H1 (cell line): ENCODE results near the gene SPEF1. TPM values are rescaled to one million over a fixed set of nuclear protein-coding genes. Genes with fewer than 3 reads are reported as not detected.

ENCODE experiments used
- CTCF ChIA-PET: fragments of 300-600 bp; sonication (Branson Sonifier 250); formaldehyde crosslinking; loops from one replicate; lab custom pipeline; 2021; ENCODE audit not compliant: partially characterized antibody; lab: Charles Lee
- POLR2A ChIA-PET: fragments of 300-600 bp; sonication (Branson Sonifier 250); formaldehyde crosslinking; loops from one replicate; lab custom pipeline; 2021; ENCODE audit warnings: inconsistent platforms; ENCODE audit not compliant: partially characterized antibody; lab: Charles Lee
- DNase-seq, 2 experiments: peaks; one replicate each; pipeline versions ENCODE4 v3.0.0 to v3.0.0-alpha.2; 2010 to 2022; ENCODE audit warnings: low spot score in 2 of 2, low read depth in 1 of 2, mixed read lengths in 1 of 2
- FAIRE-seq: peaks from 2 replicates; lab custom pipeline; 2011; peaks lifted over from hg19 to GRCh38; lab: Jason Lieb, UNC
- H2AFZ ChIP-seq: 2 replicates; pipeline ENCODE4 v1.8.1; 2012; ENCODE audit warnings: low read length, inconsistent platforms
- H2AK5ac ChIP-seq: 2 replicates; pipeline ENCODE4 v1.6.1; 2013; ENCODE audit warnings: low read depth, low read length
- H2BK120ac ChIP-seq: replicated peaks from 2 replicates; pipeline ENCODE3; 2013; ENCODE audit warnings: low read depth, low read length, inconsistent platforms
- H2BK12ac ChIP-seq: 2 replicates; pipeline ENCODE4 v1.6.1; 2013; ENCODE audit warnings: low read depth, low read length
- H2BK15ac ChIP-seq: 2 replicates; pipeline ENCODE4 v1.6.1; 2013; ENCODE audit warnings: low read length
- H2BK20ac ChIP-seq: 2 replicates; pipeline ENCODE4 v1.6.1; 2013; ENCODE audit warnings: low read length
- H2BK5ac ChIP-seq: 2 replicates; pipeline ENCODE4 v1.6.1; 2013; ENCODE audit warnings: low read depth, low read length
- H3K14ac ChIP-seq: 2 replicates; pipeline ENCODE4 v1.6.1; 2013; ENCODE audit warnings: inconsistent platforms; ENCODE audit not compliant: insufficient read length
- H3K18ac ChIP-seq: 2 replicates; pipeline ENCODE4 v1.6.1; 2013; ENCODE audit warnings: low read length; ENCODE audit errors: extremely low read depth
- H3K23ac ChIP-seq: 2 replicates; pipeline ENCODE4 v1.6.1; 2013; ENCODE audit warnings: inconsistent platforms; ENCODE audit not compliant: insufficient read length
- H3K23me2 ChIP-seq: 2 replicates; pipeline ENCODE4 v1.6.1; 2013; ENCODE audit warnings: low read depth, low read length
- H3K27ac ChIP-seq: 2 replicates; pipeline ENCODE4 v1.6.1; 2011; ENCODE audit warnings: low read depth, low read length, inconsistent platforms
- H3K27me3 ChIP-seq, 4 experiments: replicated peaks in 1 of 4; 1 replicate in 1 of 4; 2 replicates in 3 of 4; pipeline versions ENCODE4 v1.6.1 to v1.8.1; 2011 to 2013; ENCODE audit warnings: low read length in 3 of 4, mild to moderate bottlenecking in 3 of 4, inconsistent platforms in 2 of 4, mixed read lengths in 2 of 4, moderate library complexity in 1 of 4; ENCODE audit not compliant: control insufficient read depth in 3 of 4, insufficient read depth in 3 of 4; ENCODE audit errors: extremely low read depth in 1 of 4
- H3K36me3 ChIP-seq, 4 experiments: 2 replicates each; pipeline versions ENCODE4 v1.6.1 to v1.8.1; 2011 to 2013; ENCODE audit warnings: mild to moderate bottlenecking in 4 of 4, low read length in 3 of 4, moderate library complexity in 2 of 4, control low read depth in 1 of 4, inconsistent platforms in 1 of 4; ENCODE audit not compliant: insufficient read depth in 4 of 4, control insufficient read depth in 2 of 4
- H3K4ac ChIP-seq: replicated peaks from 2 replicates; pipeline ENCODE3; 2013; ENCODE audit warnings: low read length, low read depth, mixed read lengths, inconsistent platforms; ENCODE audit not compliant: insufficient read length
- H3K4me1 ChIP-seq, 4 experiments: replicated peaks in 1 of 4; 1 replicate in 1 of 4; 2 replicates in 3 of 4; pipeline versions ENCODE4 v1.6.1 to v1.8.1; 2011 to 2013; ENCODE audit warnings: low read length in 3 of 4, inconsistent platforms in 2 of 4, mixed read lengths in 1 of 4; ENCODE audit not compliant: insufficient read depth in 4 of 4, control insufficient read depth in 3 of 4
- H3K4me2 ChIP-seq, 2 experiments: 2 replicates each; pipeline versions ENCODE4 v1.6.1 to v1.8.1; 2011 to 2013; ENCODE audit warnings: low read depth in 2 of 2, low read length in 2 of 2, control low read depth in 1 of 2, inconsistent platforms in 1 of 2, mild to moderate bottlenecking in 1 of 2; ENCODE audit not compliant: insufficient read depth in 1 of 2
- H3K4me3 ChIP-seq, 4 experiments: fragments of 200-600, 300-600 bp in 1 of 4; sonication (generic), shearing (Covaris generic), sonication (Bioruptor Twin) in 1 of 4; 2 replicates each; pipeline versions ENCODE4 v1.5.1 to v1.8.1; 2011 to 2016; ENCODE audit warnings: low read length in 4 of 4, low read depth in 3 of 4, control low read depth in 2 of 4, inconsistent platforms in 2 of 4, mild to moderate bottlenecking in 2 of 4, mixed read lengths in 1 of 4, moderate library complexity in 1 of 4; ENCODE audit not compliant: insufficient read depth in 2 of 4; ENCODE audit errors: extremely low read depth in 1 of 4
- H3K56ac ChIP-seq: replicated peaks from 2 replicates; pipeline ENCODE3; 2013; ENCODE audit warnings: low read depth, mild to moderate bottlenecking, mixed read lengths, low read length, inconsistent platforms; ENCODE audit not compliant: insufficient read length
- H3K79me1 ChIP-seq: 2 replicates; pipeline ENCODE4 v1.6.1; 2013; ENCODE audit warnings: low read depth, low read length, control low read depth
- H3K79me2 ChIP-seq, 2 experiments: 2 replicates each; pipeline versions ENCODE4 v1.6.1 to v1.8.1; 2012 to 2013; ENCODE audit warnings: low read length in 2 of 2, mild to moderate bottlenecking in 2 of 2, inconsistent platforms in 1 of 2; ENCODE audit not compliant: insufficient read depth in 2 of 2, control insufficient read depth in 1 of 2
- H3K9ac ChIP-seq, 4 experiments: replicated peaks in 1 of 4; 1 replicate in 1 of 4; 2 replicates in 3 of 4; pipeline versions ENCODE4 v1.6.1 to v1.8.1; 2011 to 2013; ENCODE audit warnings: low read depth in 3 of 4, low read length in 3 of 4, control low read depth in 2 of 4, mild to moderate bottlenecking in 2 of 4, moderate library complexity in 2 of 4, inconsistent platforms in 1 of 4; ENCODE audit errors: extremely low read depth in 1 of 4
- H3K9me3 ChIP-seq, 2 experiments: 2 replicates each; pipeline versions ENCODE4 v1.6.1 to v1.8.1; 2012 to 2013; ENCODE audit warnings: mild to moderate bottlenecking in 2 of 2, moderate library complexity in 2 of 2, control low read depth in 1 of 2, inconsistent platforms in 1 of 2, low read depth in 1 of 2, low read length in 1 of 2, mixed read lengths in 1 of 2; ENCODE audit not compliant: insufficient read depth in 2 of 2
- H4K20me1 ChIP-seq, 2 experiments: replicated peaks in 1 of 2; 2 replicates each; pipeline versions ENCODE3 to v1.8.1; 2011 to 2013; ENCODE audit warnings: inconsistent platforms in 2 of 2, low read length in 2 of 2, mild to moderate bottlenecking in 1 of 2; ENCODE audit not compliant: insufficient read depth in 2 of 2, control insufficient read depth in 1 of 2
- H4K5ac ChIP-seq: 2 replicates; pipeline ENCODE4 v1.6.1; 2013; ENCODE audit warnings: low read length, low read depth, mixed read lengths, inconsistent platforms; ENCODE audit not compliant: insufficient read length
- H4K8ac ChIP-seq: 2 replicates; pipeline ENCODE4 v1.8.0; 2013; ENCODE audit warnings: mild to moderate bottlenecking, moderate library complexity, low read length, inconsistent platforms; ENCODE audit not compliant: insufficient read depth; ENCODE audit errors: extremely low read depth
- H4K91ac ChIP-seq: replicated peaks from 2 replicates; pipeline ENCODE3; 2013; ENCODE audit warnings: low read length, mixed read lengths, inconsistent platforms; ENCODE audit not compliant: insufficient read length
- BCL11A ChIP-seq, 2 experiments: IDR thresholded peaks; one replicate each; pipeline ENCODE4 v1.6.1; 2011; ENCODE audit warnings: low read depth in 2 of 2, low read length in 2 of 2, mild to moderate bottlenecking in 2 of 2
- CHD2 ChIP-seq: IDR thresholded peaks from 2 replicates; pipeline ENCODE4 v1.6.1; 2012; ENCODE audit warnings: low read length, improper control_type of control experiment
- GTF2F1 ChIP-seq: IDR thresholded peaks from 2 replicates; pipeline ENCODE4 v1.6.1; 2012; ENCODE audit warnings: low read depth, low read length, improper control_type of control experiment, borderline replicate concordance
- KDM4A ChIP-seq: IDR thresholded peaks from one replicate; pipeline ENCODE4 v1.7.1; 2012; ENCODE audit warnings: low read depth, mild to moderate bottlenecking, moderate library complexity, low read length, inconsistent platforms; ENCODE audit not compliant: severe bottlenecking
- KDM5A ChIP-seq: fragments of 200-600 bp; IDR thresholded peaks from 2 replicates; pipeline ENCODE4 v1.7.1; 2012; ENCODE audit warnings: mild to moderate bottlenecking, low read length, inconsistent platforms, mixed read lengths
- RBBP5 ChIP-seq: IDR thresholded peaks from 2 replicates; pipeline ENCODE4 v1.7.1; 2012; ENCODE audit warnings: low read depth, mild to moderate bottlenecking, inconsistent platforms, low read length, moderate library complexity, borderline replicate concordance
- SP1 ChIP-seq: IDR thresholded peaks from 2 replicates; pipeline ENCODE4 v1.6.1; 2011; ENCODE audit warnings: low read depth, low read length
- SP2 ChIP-seq: IDR thresholded peaks from 2 replicates; pipeline ENCODE4 v1.6.1; 2012; ENCODE audit warnings: mild to moderate bottlenecking, low read length, inconsistent platforms
- SP4 ChIP-seq: IDR thresholded peaks from 2 replicates; pipeline ENCODE4 v1.6.1; 2012; ENCODE audit warnings: low read length, inconsistent platforms
- SUZ12 ChIP-seq: fragments of 200-600 bp; sonication (generic); IDR thresholded peaks from 2 replicates; pipeline ENCODE4 v1.6.1; 2012; ENCODE audit warnings: mild to moderate bottlenecking, inconsistent platforms, low read length, moderate library complexity, mixed read lengths
- TAF1 ChIP-seq: IDR thresholded peaks from 2 replicates; pipeline ENCODE4 v1.6.1; 2011; ENCODE audit warnings: mild to moderate bottlenecking, low read depth, low read length
- TAF7 ChIP-seq: optimal IDR thresholded peaks from 2 replicates; pipeline ENCODE3; 2011; ENCODE audit warnings: low read depth, mild to moderate bottlenecking, inconsistent platforms, low read length, moderate library complexity, borderline replicate concordance
- ZNF274 ChIP-seq: IDR thresholded peaks from 2 replicates; pipeline ENCODE4 v1.7.0; 2012; ENCODE audit warnings: low read length, borderline replicate concordance; ENCODE audit errors: extremely low read depth
- WGBS, 2 experiments: shearing (Covaris generic) in 1 of 2; methylation state at CpG; one replicate each; pipeline versions ENCODE4 v1.1.6 to v1.1.7; 2013 to 2015; ENCODE audit warnings: low lambda C conversion rate in 2 of 2, mixed read lengths in 2 of 2, inconsistent platforms in 1 of 2, low coverage in 1 of 2, missing lambda C conversion rate in 1 of 2; ENCODE audit not compliant: insufficient replicate concordance in 2 of 2, insufficient coverage in 1 of 2, insufficient read length in 1 of 2; ENCODE audit errors: extremely low coverage in 1 of 2, missing lambda C conversion rate in 1 of 2; 5-methylcytosine and 5-hydroxymethylcytosine counted together
- polyA plus RNA-seq, 7 experiments: library from polyadenylated mRNA; depleted of rRNA in 3 of 7; stranded (reverse) in 5 of 7; unstranded in 2 of 7; fragments of >200 nt in 5 of 7; fragments of 200-250 nt in 2 of 7; gene quantifications; 1 replicate in 5 of 7; 2 replicates in 1 of 7; 4 replicates in 1 of 7; pipeline versions ENCODE4 v1.2.1 to v1.2.3, GENCODE V29; 2011 to 2013; ENCODE audit warnings: missing spikeins in 2 of 7, mixed read lengths in 2 of 7
- total RNA-seq: library from RNA; stranded (reverse); fragmentation: NEBNext Ultra II Directional; extraction: Animal tissue kit (Norgen Biotek cat#: 25700); gene quantifications from 2 replicates; pipeline ENCODE4 v1.2.1, GENCODE V29; 2021
- TF ChIP-seq, protein P1 (sequence below): IDR thresholded peaks from 2 replicates; pipeline ENCODE4 v1.6.1; 2012; ENCODE audit warnings: inconsistent platforms

Gene SPEF1
- total and polyA plus RNA-seq, 2 of the 8 experiments (the other 6 are each of a cell fraction or from before 2014, with no cell fraction given) = 0.51 to 0.71 TPM

DNA sequence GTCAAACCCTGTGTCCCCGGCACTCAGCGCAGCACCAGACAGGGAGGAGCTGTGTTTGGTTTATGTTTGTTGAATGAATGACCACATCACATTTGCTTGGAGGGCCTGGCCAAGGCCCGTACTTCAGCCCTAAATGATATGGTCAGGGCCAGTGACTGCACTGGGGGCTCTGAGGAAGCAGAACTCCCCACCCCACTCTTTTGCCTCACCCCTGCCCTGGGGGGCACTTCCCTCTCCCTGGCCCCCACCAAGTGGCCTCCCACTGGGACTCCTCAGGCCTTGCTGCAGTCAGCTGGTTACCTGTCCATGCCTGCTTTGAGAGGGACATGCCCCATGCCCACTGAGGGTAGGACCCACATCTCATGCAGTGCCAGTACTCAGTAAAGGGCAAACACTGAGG, 16.6 kb downstream of the SPEF1 start:
- DNase-seq = no peak
- CTCF ChIA-PET = interaction anchor here (1.1 to 14.2 kb wide), 6 partner anchors 12 to 88 kb away, joined by 3 to 277 read pairs (median 6); no protein-coding TSS in a partner anchor

More for the DNA sequence above, 16.6 kb downstream of the SPEF1 start:
- FAIRE-seq = no peak
- no peak overlapping the region for H4K91ac ChIP-seq
- TF ChIP-seq SUZ12 = no peak
- no peak for TF ChIP-seq BCL11A (IDR thresholded peaks at IDR 0.05; ENCODE audit: low read depth in 2 of 2, low read length in 2 of 2)
- TF ChIP-seq, protein P1, sequence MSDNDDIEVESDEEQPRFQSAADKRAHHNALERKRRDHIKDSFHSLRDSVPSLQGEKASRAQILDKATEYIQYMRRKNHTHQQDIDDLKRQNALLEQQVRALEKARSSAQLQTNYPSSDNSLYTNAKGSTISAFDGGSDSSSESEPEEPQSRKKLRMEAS = no peak
- TF ChIP-seq TAF1 = no peak
- no peak for TF ChIP-seq ZNF274
- no peak for TF ChIP-seq KDM5A
- TF ChIP-seq KDM4A = no peak
- no peak for TF ChIP-seq SP4
- TF ChIP-seq CHD2 = no peak
- TF ChIP-seq SP2 = no peak
- no peak for TF ChIP-seq RBBP5
- no peak for TF ChIP-seq TAF7
- TF ChIP-seq SP1 = no peak
- no peak for TF ChIP-seq GTF2F1
- no peak overlapping the region for H3K56ac ChIP-seq
- no peak overlapping the region for H2BK5ac ChIP-seq
- no peak overlapping the region for H3K4me2 ChIP-seq
- H2AK5ac ChIP-seq = no peak overlapping the region
- peaks cover 0 to 10% of the 10 kb centered on the region in 2 experiments for H4K20me1 ChIP-seq
- H2BK15ac ChIP-seq = no peak overlapping the region
- peaks cover 20% of the 10 kb centered on the region for H3K79me1 ChIP-seq
- peaks cover 3 to 15% (median 6%) of the 10 kb centered on the region in 4 experiments; a peak in 6 of 7 replicates for H3K4me1 ChIP-seq
- H3K23me2 ChIP-seq = peaks cover 12% of the 10 kb centered on the region; the same call in 1 of the 2 replicates
- H3K79me2 ChIP-seq = peaks cover 0 to 30% of the 10 kb centered on the region in 2 experiments; a peak in 1 of 4 replicates
- no peak overlapping the region for H3K27ac ChIP-seq
- WGBS, 2 experiments = 100% methylated on average over 3 of the region's 3 CpGs; no CpG with 5 or more reads in 1 of the 2 experiments
- H3K36me3 ChIP-seq = peaks cover 0 to 6% (median 0%) of the 10 kb centered on the region in 4 experiments; a peak in 1 of 8 replicates
- H2BK20ac ChIP-seq = no peak overlapping the region
- H3K14ac ChIP-seq = no peak overlapping the region
- POLR2A ChIA-PET = interaction anchor here (1.2 to 4.4 kb wide), 3 partner anchors 9 to 14 kb away, joined by 3 to 46 read pairs (median 4); no protein-coding TSS in a partner anchor
- no peaks in the 10 kb centered on the region for H3K27me3 ChIP-seq
- no peak overlapping the region for H3K4ac ChIP-seq
- no peak overlapping the region for H3K9ac ChIP-seq
- no peak overlapping the region for H3K18ac ChIP-seq
- H2BK12ac ChIP-seq = no peak overlapping the region
- no peaks in the 10 kb centered on the region for H3K9me3 ChIP-seq
- H4K8ac ChIP-seq = no peak overlapping the region
- H3K4me3 ChIP-seq = no peak overlapping the region
- no peak overlapping the region for H2BK120ac ChIP-seq
- no peak overlapping the region for H2AFZ ChIP-seq
- H3K23ac ChIP-seq = no peak overlapping the region
- H4K5ac ChIP-seq = no peak overlapping the region
